ENCODE results near the gene WHRN. TPM values are rescaled to one million over a fixed set of nuclear protein-coding genes. Genes with fewer than 3 reads are reported as not detected.

Gene WHRN
- total RNA-seq, 2 donors from 2014 or later, result 7.1 to 8.6 TPM

DNA sequence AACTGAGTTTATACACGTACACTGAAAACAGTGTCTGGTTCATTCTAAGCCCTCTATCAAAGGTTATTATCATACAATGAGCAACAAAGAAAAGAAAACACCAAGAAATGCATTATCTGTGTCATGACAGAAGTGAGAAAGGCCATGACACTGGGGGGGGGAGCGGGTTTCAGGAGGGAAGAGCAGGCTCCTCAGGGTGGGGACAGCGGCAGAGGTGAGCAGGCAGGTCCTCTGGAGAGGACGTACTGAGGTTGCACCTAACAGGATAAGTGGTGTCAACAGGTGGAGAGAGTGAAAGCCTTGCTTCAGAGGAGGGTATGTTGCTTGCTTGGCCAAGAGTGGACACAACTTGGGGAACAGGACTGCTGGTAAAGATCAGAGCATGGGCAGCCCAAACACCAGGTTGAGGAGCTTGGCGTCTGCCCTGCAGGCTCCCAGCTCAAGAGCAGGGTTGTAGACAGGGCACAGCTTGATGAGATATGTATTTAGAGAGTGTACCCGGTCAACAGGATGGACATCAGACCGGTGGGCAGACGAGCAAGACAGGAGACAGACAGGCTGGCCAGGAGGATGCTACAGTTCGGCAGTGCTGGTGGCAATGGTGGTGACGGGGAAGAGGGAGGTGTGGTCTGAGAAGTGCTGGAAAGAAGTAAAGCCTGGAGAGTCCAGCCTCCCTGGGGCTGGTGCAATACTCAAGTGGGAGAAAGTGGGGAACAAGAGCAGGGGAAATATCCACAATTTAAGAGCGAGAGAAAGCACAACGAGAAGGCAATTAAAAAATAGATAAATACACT, 10.3 kb downstream of the WHRN start:
- H3K27ac Mint-ChIP-seq, result no peak overlapping the region
- H3K27me3 Mint-ChIP-seq (ENCODE audit: low read depth), result peaks cover 8% of the 10 kb centered on the region
- no peaks in the 10 kb centered on the region for H3K36me3 Mint-ChIP-seq (ENCODE audit: insufficient read depth in 2 of 2)
- no peak for ATAC-seq (replicated peaks in 1 of 2)
- peaks cover 16% of the 10 kb centered on the region for H3K4me1 Mint-ChIP-seq (ENCODE audit: low read depth)
- DNase-seq, result no peak
- H3K9me3 Mint-ChIP-seq, result no peaks in the 10 kb centered on the region
- no peak overlapping the region for H3K4me3 Mint-ChIP-seq

GRCh38 chr9:114493521-114494184, 11.6 kb downstream of the WHRN start:
- Mint-ChIP-seq H3K27me3 (ENCODE audit: low read depth) (peaks cover 8% of the 10 kb centered on the region), H3K27ac (peak overlapping the region; percentile 7), H3K9me3 (no peaks in the 10 kb centered on the region), H3K36me3 (ENCODE audit: insufficient read depth in 2 of 2) (no peaks in the 10 kb centered on the region), H3K4me1 (ENCODE audit: low read depth) (peaks cover 16% of the 10 kb centered on the region), H3K4me3 (peak overlapping the region in 1 of 2 donors; percentile 4)
- ATAC-seq (replicated peaks in 1 of 2) (no peak), DNase-seq (no peak)

GRCh38 chr9:114492991-114493390, 12.3 kb downstream of the WHRN start:
- DNase-seq (no peak), ATAC-seq (replicated peaks in 1 of 2) (no peak)
- peaks cover 16% of the 10 kb centered on the region for H3K4me1 Mint-ChIP-seq (ENCODE audit: low read depth)
- peaks cover 8% of the 10 kb centered on the region for H3K27me3 Mint-ChIP-seq (ENCODE audit: low read depth)
- H3K27ac Mint-ChIP-seq, result no peak overlapping the region
- no peaks in the 10 kb centered on the region for H3K9me3 Mint-ChIP-seq
- no peaks in the 10 kb centered on the region for H3K36me3 Mint-ChIP-seq (ENCODE audit: insufficient read depth in 2 of 2)
- no peak overlapping the region for H3K4me3 Mint-ChIP-seq

DNA sequence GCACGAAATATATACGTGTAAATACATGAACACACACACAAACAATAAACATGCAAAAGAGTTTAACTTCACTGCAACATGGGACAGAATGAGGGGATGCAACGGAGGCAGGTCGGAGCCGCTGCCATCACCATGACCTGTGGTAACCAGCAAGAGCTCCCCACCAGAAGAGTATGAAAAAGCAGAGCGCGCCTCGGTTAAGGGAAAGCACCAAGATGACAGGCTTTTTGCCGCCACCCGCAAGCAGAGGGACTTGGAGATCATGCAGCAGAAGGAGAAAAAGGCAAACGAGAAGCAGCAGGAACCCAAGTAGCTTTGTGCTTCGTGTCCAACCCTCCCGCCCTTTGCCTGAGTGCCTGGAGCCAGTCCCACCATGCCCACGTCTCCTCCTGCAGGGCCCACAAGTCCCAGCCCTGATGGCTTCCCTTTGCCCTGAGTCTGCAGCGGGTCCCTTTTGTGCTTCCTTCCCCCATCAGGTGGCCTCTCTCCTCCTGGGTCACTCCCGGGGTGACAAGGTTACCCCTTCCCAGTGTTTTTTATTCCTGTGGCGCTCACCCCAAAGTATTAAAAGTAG, 13.8 kb downstream of the WHRN start:
- ATAC-seq (replicated peaks in 1 of 2), result no peak
- H3K27ac Mint-ChIP-seq, result no peak overlapping the region
- H3K9me3 Mint-ChIP-seq, result no peaks in the 10 kb centered on the region

DNA sequence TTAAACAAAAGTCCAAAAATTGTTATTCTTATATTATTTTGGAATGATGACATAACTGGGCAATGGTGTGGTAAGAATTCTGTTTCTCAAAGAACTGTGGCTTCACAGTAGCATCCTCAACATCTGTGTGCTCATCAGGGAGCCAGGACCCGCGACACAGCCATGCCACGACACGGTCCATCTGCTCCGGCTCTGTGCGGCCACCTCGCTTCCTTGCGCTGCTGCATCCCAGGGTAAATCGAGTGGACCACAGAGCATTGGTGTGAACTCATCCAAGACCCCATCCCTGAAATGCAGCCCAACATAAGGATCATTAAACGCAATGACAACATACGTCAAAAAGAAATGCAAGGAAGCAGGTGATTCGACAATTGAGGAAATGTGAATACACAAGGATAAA, 15.3 kb downstream of the WHRN start:
- Mint-ChIP-seq H3K4me1 (ENCODE audit: low read depth) (peaks cover 27% of the 10 kb centered on the region), H3K36me3 (ENCODE audit: insufficient read depth in 2 of 2) (no peaks in the 10 kb centered on the region), H3K27ac (no peak overlapping the region), H3K27me3 (ENCODE audit: low read depth) (peaks cover under 1% of the 10 kb centered on the region), H3K9me3 (no peaks in the 10 kb centered on the region), H3K4me3 (no peak overlapping the region)
- DNase-seq, result no peak
- no peak for ATAC-seq (replicated peaks in 1 of 2)

More for the DNA sequence above, 13.8 kb downstream of the WHRN start:
- no peak for DNase-seq
- H3K4me3 Mint-ChIP-seq, result no peak overlapping the region
- peaks cover 8% of the 10 kb centered on the region for H3K27me3 Mint-ChIP-seq (ENCODE audit: low read depth)
- H3K4me1 Mint-ChIP-seq (ENCODE audit: low read depth), result peaks cover 14% of the 10 kb centered on the region
- no peaks in the 10 kb centered on the region for H3K36me3 Mint-ChIP-seq (ENCODE audit: insufficient read depth in 2 of 2)

GRCh38 chr9:114488398-114489129, 16.7 kb downstream of the WHRN start:
- H3K27me3 Mint-ChIP-seq (ENCODE audit: low read depth), result no peaks in the 10 kb centered on the region
- H3K4me3 Mint-ChIP-seq, result no peak overlapping the region
- no peaks in the 10 kb centered on the region for H3K9me3 Mint-ChIP-seq
- no peak for DNase-seq
- no peaks in the 10 kb centered on the region for H3K36me3 Mint-ChIP-seq (ENCODE audit: insufficient read depth in 2 of 2)
- H3K27ac Mint-ChIP-seq, result no peak overlapping the region
- H3K4me1 Mint-ChIP-seq (ENCODE audit: low read depth), result peaks cover 39% of the 10 kb centered on the region
- no peak for ATAC-seq (replicated peaks in 1 of 2)

DNA sequence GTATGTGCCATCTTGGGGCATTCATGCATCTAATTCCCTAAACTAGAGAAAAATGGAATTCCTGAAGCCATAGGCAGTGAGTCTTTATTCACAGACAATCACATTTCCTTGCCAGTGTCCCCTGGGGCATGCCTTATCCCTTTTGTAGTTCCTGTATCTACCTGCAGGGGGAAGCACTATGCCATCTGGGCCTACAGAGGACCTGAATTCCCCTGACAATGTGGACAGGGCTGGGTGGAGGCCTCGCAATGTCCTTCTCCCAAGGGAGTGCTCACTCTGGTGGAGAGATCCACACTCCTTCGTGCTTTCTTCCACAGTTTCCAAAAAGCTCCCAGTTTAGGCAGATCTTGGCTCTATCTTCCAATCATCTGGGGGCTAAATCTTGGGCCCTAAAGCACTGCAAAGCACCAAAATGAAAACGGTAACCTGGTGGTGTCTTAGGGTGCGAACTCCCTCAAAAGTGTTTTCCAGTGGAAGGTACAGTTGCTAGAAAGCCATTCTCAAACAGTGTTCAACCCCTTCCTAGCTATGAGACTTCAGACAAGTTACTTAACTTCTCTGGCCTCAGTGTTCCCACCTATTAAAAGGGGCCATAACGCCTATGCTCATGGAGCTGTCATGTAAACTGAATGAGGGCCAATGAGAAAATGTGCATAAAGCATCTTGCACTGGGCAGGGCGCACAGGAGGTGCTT, 17.5 kb downstream of the WHRN start:
- Mint-ChIP-seq H3K27me3 (ENCODE audit: low read depth) (no peaks in the 10 kb centered on the region), H3K9me3 (no peaks in the 10 kb centered on the region), H3K36me3 (ENCODE audit: insufficient read depth in 2 of 2) (no peaks in the 10 kb centered on the region), H3K4me1 (ENCODE audit: low read depth) (peaks cover 37% of the 10 kb centered on the region), H3K4me3 (peak overlapping the region in 1 of 2 donors; percentile 46), H3K27ac (peak overlapping the region; percentile 87)
- DNase-seq (peak; percentile 68 to 80), ATAC-seq (replicated peaks in 1 of 2) (peak; percentile 38 to 39)

DNA sequence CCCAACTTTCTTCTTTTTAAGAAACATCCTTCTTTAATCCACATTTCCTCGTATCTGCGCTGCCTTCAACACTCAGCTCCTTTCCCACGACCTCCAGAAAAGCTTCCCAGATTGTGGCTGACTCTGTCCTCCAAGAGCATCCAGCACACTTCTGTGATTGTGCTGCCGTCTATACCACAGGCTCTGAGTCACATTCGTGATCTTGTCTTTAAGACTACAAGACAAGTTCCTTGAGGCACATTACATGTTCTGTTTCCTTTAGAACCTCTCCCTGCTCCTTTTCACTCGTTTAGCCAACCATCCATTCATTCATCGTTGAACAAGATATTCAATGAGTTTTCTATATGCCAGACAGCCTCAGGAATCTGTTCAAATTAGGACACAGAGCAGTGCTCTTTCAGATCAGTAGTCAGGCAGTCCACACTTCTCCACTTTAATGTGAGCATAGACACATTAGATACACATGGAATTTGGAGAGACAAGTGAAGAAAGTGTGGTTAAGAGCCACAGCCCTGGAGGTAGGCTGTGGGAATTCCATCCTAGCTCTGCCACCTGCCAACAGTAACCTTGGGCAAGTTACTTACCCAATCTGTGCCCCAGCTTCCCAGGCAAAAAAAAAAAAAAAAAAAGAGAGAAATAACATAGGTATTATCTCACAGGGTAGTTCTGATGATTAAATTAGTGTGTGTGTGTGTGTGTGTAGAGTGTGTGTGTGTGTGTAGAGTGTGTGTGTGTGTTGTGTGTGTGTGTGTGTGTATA, 18.9 kb downstream of the WHRN start:
- ATAC-seq (replicated peaks in 1 of 2), result no peak
- Mint-ChIP-seq H3K36me3 (ENCODE audit: insufficient read depth in 2 of 2) (no peaks in the 10 kb centered on the region), H3K27ac (peak overlapping the region; percentile 58), H3K9me3 (no peaks in the 10 kb centered on the region), H3K4me1 (ENCODE audit: low read depth) (peaks cover 46% of the 10 kb centered on the region), H3K4me3 (peak overlapping the region; percentile 52 to 62), H3K27me3 (ENCODE audit: low read depth) (no peaks in the 10 kb centered on the region)
- DNase-seq, result no peak

DNA sequence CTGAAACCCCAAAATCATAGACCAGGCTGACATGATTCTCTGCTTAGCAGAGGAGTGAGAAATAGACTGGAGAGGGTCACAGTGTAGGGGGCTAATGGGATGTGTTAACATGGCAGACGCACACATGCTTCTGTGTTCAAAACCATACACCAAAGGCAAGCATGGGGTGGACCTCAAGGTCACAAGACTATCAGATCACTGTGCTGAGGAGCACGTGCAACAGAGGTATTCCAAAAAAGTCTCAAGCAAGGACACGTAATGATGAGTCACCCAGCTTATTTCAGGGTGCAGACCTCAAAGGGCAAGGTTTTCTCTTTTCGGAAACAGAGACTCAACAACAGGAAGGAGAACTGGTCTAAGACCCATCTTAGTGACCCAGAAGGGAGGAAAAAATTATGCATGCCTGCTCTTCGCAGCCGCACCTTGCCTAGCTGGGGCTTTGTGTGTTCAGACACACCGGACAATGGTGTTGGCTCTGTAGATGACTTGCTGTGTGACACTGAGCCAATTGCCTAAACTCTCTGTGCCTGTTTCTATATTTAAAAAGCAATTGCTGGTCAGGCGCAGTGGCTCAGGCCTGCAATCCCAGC, 20.3 kb downstream of the WHRN start:
- Mint-ChIP-seq H3K4me1 (ENCODE audit: low read depth) (peaks cover 56% of the 10 kb centered on the region), H3K27me3 (ENCODE audit: low read depth) (no peaks in the 10 kb centered on the region), H3K27ac (peak overlapping the region; percentile 64), H3K9me3 (no peaks in the 10 kb centered on the region), H3K36me3 (ENCODE audit: insufficient read depth in 2 of 2) (no peaks in the 10 kb centered on the region), H3K4me3 (peak overlapping the region; percentile 53 to 64)
- ATAC-seq (replicated peaks in 1 of 2) (peak; percentile 88 to 90), DNase-seq (peak; percentile 62 to 71)

DNA sequence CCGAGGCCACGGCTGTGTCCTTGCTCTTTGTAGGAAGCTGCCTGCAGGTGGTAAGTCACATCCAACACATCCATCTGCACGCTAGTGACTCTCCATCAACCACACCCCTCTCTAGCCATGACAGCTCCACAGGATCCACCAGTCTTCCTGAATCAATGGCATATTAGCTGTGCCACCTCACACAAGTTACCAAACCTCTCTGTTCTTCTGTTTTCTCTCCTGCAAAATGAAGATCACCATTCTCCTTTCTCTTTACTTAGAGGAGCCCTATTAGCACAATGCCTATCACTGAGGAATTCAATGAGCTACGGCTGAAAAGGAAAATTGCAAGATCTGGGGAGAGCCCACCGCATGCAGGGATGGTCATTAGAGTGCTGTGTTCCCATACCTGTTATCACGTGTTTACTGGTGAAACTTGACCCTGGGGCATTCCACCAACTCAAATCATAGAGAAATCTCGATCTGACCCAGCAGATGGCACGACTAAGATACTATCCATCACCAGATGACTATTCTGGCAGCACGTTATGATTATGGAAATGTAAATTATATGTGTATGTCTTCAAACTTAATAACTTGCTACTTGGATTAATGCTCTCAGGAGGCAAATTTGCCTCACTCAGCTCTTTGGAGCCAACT, 20.9 kb downstream of the WHRN start:
- H3K27ac Mint-ChIP-seq, result peak overlapping the region; percentile 64
- ATAC-seq (replicated peaks in 1 of 2), result peak; percentile 13 to 45
- peaks cover 56% of the 10 kb centered on the region for H3K4me1 Mint-ChIP-seq (ENCODE audit: low read depth)
- H3K27me3 Mint-ChIP-seq (ENCODE audit: low read depth), result no peaks in the 10 kb centered on the region
- peak; percentile 25 to 39 for DNase-seq
- H3K36me3 Mint-ChIP-seq (ENCODE audit: insufficient read depth in 2 of 2), result no peaks in the 10 kb centered on the region
- H3K9me3 Mint-ChIP-seq, result no peaks in the 10 kb centered on the region
- H3K4me3 Mint-ChIP-seq, result peak overlapping the region; percentile 53 to 64

GRCh38 chr9:114483499-114483898, 21.8 kb downstream of the WHRN start:
- Mint-ChIP-seq H3K4me3 (no peak overlapping the region), H3K27me3 (ENCODE audit: low read depth) (no peaks in the 10 kb centered on the region), H3K27ac (no peak overlapping the region), H3K36me3 (ENCODE audit: insufficient read depth in 2 of 2) (no peaks in the 10 kb centered on the region), H3K4me1 (ENCODE audit: low read depth) (peaks cover 56% of the 10 kb centered on the region), H3K9me3 (no peaks in the 10 kb centered on the region)
- DNase-seq (no peak), ATAC-seq (replicated peaks in 1 of 2) (no peak)
